Measurements from ENCODE around the gene PLEKHA4.

PLEKHA4 gene

DNA sequence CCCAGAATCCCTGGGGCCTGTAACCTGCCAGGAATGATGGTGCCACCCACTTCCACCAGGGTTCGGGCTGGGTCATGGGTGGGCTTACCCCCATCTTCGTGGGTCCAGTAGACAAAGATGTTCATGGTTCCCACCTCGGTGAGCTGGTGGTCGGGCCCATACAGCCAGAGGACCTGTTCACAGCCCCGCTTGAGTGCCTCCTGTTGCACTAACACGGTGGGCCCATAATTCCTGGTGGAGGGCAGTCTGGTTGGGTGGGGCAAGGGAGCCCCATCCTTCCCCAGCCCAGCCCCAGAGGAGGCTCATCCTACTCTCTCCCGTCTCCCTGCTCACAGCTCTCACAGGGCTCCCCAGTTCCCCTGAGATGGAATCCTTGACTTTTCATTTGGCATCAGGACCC is 71.3 kb downstream of the PLEKHA4 start:
- TF ChIP-seq TAF1 (IDR thresholded peaks at IDR 0.05; ENCODE audit: low read depth) = no peak
- TF ChIP-seq, protein P1, sequence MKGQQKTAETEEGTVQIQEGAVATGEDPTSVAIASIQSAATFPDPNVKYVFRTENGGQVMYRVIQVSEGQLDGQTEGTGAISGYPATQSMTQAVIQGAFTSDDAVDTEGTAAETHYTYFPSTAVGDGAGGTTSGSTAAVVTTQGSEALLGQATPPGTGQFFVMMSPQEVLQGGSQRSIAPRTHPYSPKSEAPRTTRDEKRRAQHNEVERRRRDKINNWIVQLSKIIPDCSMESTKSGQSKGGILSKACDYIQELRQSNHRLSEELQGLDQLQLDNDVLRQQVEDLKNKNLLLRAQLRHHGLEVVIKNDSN (IDR thresholded peaks at IDR 0.05) = no peak
- TF ChIP-seq FOXM1 (IDR thresholded peaks at IDR 0.05; ENCODE audit: borderline replicate concordance, low read depth) = no peak
- no peak for TF ChIP-seq RAD21 (IDR thresholded peaks at IDR 0.05; ENCODE audit: low read depth)
- no peak for TF ChIP-seq YY1 (IDR thresholded peaks at IDR 0.05; ENCODE audit: low read depth)
- no peak for TF ChIP-seq EP300 (IDR thresholded peaks at IDR 0.05; ENCODE audit: borderline replicate concordance)
- TF ChIP-seq, protein P2, sequence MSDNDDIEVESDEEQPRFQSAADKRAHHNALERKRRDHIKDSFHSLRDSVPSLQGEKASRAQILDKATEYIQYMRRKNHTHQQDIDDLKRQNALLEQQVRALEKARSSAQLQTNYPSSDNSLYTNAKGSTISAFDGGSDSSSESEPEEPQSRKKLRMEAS (IDR thresholded peaks at IDR 0.05) = no peak
- TF ChIP-seq EGR1 (IDR thresholded peaks at IDR 0.05) = no peak
- TF ChIP-seq ZBTB7A (IDR thresholded peaks at IDR 0.05; ENCODE audit: low read depth) = no peak
- TF ChIP-seq NFIC (IDR thresholded peaks at IDR 0.05) = no peak
- TF ChIP-seq CEBPB (IDR thresholded peaks at IDR 0.05) = no peak
- no peak for TF ChIP-seq REST (IDR thresholded peaks at IDR 0.05; ENCODE audit: low read depth)
- TF ChIP-seq CREB1 (IDR thresholded peaks at IDR 0.05; ENCODE audit: low read depth) = no peak
- TF ChIP-seq TCF12 (IDR thresholded peaks at IDR 0.05; ENCODE audit: low read depth) = no peak
- no peak for TF ChIP-seq TEAD4 (IDR thresholded peaks at IDR 0.05)

GRCh38 chr19:48796298-48797083 is 71.9 kb downstream of the PLEKHA4 start:
- TF ChIP-seq FOXM1 (IDR thresholded peaks at IDR 0.05; ENCODE audit: borderline replicate concordance, low read depth) (no peak), TCF12 (IDR thresholded peaks at IDR 0.05; ENCODE audit: low read depth) (no peak), YY1 (IDR thresholded peaks at IDR 0.05; ENCODE audit: low read depth) (no peak), REST (IDR thresholded peaks at IDR 0.05; ENCODE audit: low read depth) (no peak)

- TF ChIP-seq CREB1 (IDR thresholded peaks at IDR 0.05; ENCODE audit: low read depth) = no peak
- no peak for TF ChIP-seq TEAD4 (IDR thresholded peaks at IDR 0.05)
- TF ChIP-seq ZBTB7A (IDR thresholded peaks at IDR 0.05; ENCODE audit: low read depth) = no peak
- TF ChIP-seq, protein P1 (IDR thresholded peaks at IDR 0.05) = no peak
- no peak for TF ChIP-seq TAF1 (IDR thresholded peaks at IDR 0.05; ENCODE audit: low read depth)
- TF ChIP-seq CEBPB (IDR thresholded peaks at IDR 0.05) = no peak
- no peak for TF ChIP-seq TCF12 (IDR thresholded peaks at IDR 0.05; ENCODE audit: low read depth)
- TF ChIP-seq, protein P2 (IDR thresholded peaks at IDR 0.05) = no peak
- no peak for TF ChIP-seq NFIC (IDR thresholded peaks at IDR 0.05)
Measured at GRCh38 chr19:48795685-48796070, 72.7 kb downstream of the PLEKHA4 start.

DNA sequence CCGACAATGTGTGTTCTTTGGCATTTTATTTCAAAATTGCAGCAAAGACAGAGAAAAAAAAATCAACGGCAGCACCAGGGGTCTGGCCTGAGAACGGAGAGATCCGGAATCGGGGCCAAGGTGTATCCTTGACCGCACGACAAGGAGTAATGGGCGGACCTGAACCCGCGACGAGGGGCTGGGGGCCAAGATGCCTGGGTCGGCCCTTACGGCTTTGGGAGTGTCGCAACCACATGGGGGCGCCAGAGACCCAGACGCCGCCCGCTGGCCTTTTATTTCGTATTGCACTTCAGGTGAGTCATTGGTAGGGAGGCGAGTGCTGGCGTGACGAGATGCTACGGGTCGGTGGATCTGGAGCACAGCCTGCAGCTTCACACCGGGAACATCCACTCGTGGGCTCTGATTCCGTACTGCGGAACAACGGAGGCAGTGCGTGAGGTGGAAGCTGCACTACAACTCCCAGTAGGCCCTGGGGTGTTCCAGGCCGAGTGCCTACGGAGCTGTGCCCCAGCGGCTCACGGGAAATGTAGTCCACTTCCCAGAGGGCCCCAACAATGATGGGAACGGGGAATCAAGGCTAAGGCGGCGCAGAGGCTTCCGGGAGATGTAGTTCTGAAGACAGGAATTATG is 73.2 kb downstream of the PLEKHA4 start:
- peak; percentile 15; the same call in 1 of the 2 replicates for TF ChIP-seq TAF1 (IDR thresholded peaks at IDR 0.05; ENCODE audit: low read depth)
- TF ChIP-seq, protein P1 (IDR thresholded peaks at IDR 0.05) = peak; percentile 2; the same call in 1 of the 2 replicates
- peak; percentile 55 for TF ChIP-seq CEBPB (IDR thresholded peaks at IDR 0.05)
- no peak for TF ChIP-seq EP300 (IDR thresholded peaks at IDR 0.05; ENCODE audit: borderline replicate concordance)
- TF ChIP-seq YY1 (IDR thresholded peaks at IDR 0.05; ENCODE audit: low read depth) = peak; percentile 66
- no peak for TF ChIP-seq NFIC (IDR thresholded peaks at IDR 0.05)
- peak; percentile 41; the same call in 1 of the 2 replicates for TF ChIP-seq TEAD4 (IDR thresholded peaks at IDR 0.05)
- no peak for TF ChIP-seq EGR1 (IDR thresholded peaks at IDR 0.05)
- peak; percentile 91 for TF ChIP-seq ZBTB7A (IDR thresholded peaks at IDR 0.05; ENCODE audit: low read depth)
- TF ChIP-seq TCF12 (IDR thresholded peaks at IDR 0.05; ENCODE audit: low read depth) = peak; percentile 55; the same call in 1 of the 2 replicates
- no peak for TF ChIP-seq FOXM1 (IDR thresholded peaks at IDR 0.05; ENCODE audit: borderline replicate concordance, low read depth)
- no peak for TF ChIP-seq REST (IDR thresholded peaks at IDR 0.05; ENCODE audit: low read depth)
- peak; percentile 90 for TF ChIP-seq RAD21 (IDR thresholded peaks at IDR 0.05; ENCODE audit: low read depth)
- TF ChIP-seq, protein P2 (IDR thresholded peaks at IDR 0.05) = peak; percentile 45; the same call in 1 of the 2 replicates
- peak; percentile 56 for TF ChIP-seq CREB1 (IDR thresholded peaks at IDR 0.05; ENCODE audit: low read depth)
